Endometrial microvascular endothelial cells (primary cell): Measurements from ENCODE around the gene FOXD2. TPM values are rescaled to one million over a fixed set of nuclear protein-coding genes. Genes with fewer than 3 reads are reported as not detected.

Experiments used
- in situ Hi-C: cut with HindIII; loops from 2 replicates; pipeline ENCODE4 v1.10.0; 2017; ENCODE audit warnings: low sequenced_read_pairs, low pct_unique_long_range_greater_than_20kb; ENCODE audit errors: inconsistent ontology term
- total RNA-seq: library from RNA; depleted of rRNA; stranded (reverse); fragments of >200 nt; gene quantifications from one replicate; pipeline ENCODE4 v1.2.3, GENCODE V29; 2015; ENCODE audit errors: inconsistent ontology term

FOXD2 gene
- total RNA-seq, 1 donor from 2014 or later = 0.28 TPM

GRCh38 chr1:47436979-47437446 is 831 bp upstream of the FOXD2 start:
- in situ Hi-C loops = no loop called here

- in situ Hi-C loops = no loop called here
Measured at GRCh38 chr1:47438165-47439016, 547 bp downstream of the FOXD2 start.

DNA sequence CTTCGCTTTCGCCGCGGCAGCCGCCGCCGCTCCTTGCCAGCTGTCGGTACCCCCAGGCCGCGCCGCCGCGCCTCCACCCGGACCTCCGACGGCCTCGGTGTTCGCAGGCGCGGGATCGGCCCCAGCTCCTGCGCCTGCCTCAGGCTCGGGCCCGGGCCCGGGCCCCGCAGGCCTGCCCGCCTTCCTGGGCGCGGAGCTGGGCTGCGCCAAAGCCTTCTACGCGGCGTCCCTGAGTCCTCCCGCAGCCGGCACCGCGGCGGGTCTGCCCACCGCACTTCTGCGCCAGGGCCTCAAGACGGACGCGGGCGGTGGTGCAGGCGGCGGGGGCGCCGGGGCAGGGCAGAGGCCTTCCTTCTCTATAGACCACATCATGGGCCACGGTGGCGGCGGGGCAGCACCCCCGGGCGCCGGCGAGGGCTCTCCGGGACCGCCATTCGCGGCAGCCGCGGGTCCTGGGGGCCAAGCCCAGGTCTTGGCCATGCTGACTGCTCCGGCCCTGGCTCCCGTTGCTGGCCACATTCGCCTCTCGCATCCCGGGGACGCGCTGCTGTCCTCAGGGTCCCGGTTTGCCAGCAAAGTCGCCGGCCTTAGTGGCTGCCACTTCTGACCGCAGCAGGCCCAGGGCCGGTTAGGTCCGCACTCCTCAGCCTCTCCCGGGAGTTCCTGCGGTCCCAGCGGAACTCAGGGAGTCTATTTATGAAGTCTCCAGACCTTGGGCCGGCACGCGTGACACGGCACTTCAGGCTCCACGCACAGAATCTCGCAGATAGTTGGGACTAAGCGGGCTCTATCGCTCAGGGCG is 1.4 kb downstream of the FOXD2 start:
- in situ Hi-C loops = no loop called here

- in situ Hi-C loops = no loop called here
Measured at GRCh38 chr1:47439819-47440598, 2.2 kb downstream of the FOXD2 start.

DNA sequence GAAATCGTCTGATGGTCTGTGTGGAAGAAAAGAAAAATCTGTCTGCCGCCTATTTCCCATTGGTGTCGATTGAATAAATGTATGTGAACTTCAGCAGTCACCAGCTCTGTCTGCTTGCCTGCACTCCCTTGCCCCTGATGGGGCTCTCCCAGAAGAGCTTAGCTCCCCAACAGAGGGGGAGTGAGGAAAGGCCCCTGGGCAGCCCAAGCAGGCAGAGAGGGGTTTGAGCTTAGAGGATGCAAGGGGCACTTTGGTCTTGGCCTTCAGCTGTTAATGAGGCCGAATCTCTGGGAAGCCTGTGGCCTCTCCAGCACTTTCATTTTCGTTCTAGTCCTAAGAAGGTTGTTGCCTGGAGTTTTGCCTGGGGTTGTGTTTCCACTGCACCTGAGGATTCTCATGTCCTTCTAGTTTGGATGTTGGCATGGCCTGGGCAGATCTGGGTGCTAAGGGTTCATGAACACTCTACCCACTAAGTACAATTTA is 2.8 kb downstream of the FOXD2 start:
- in situ Hi-C loops = no loop called here

GRCh38 chr1:47441450-47442106 is 3.7 kb downstream of the FOXD2 start:
- in situ Hi-C loops = no loop called here

DNA sequence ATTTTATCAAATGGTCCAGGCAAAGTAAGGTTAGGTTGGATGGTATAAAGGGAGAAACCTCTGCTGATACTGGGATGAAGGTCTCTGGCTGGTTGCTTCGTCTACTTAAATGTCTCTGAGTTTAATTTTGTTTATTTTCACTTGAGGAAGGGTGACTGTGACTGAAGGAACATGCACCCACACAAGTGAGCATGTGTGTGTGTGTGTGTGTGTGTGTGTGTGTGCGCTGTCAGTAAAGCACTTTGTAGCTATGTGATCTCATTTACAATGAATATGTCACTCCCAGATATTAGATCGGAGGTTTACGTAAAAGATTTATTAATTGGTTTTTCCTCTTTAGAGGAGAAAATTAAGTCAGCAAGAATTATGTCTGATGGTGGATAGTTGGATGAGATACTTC is 4.4 kb downstream of the FOXD2 start:
- in situ Hi-C loops = no loop called here

DNA sequence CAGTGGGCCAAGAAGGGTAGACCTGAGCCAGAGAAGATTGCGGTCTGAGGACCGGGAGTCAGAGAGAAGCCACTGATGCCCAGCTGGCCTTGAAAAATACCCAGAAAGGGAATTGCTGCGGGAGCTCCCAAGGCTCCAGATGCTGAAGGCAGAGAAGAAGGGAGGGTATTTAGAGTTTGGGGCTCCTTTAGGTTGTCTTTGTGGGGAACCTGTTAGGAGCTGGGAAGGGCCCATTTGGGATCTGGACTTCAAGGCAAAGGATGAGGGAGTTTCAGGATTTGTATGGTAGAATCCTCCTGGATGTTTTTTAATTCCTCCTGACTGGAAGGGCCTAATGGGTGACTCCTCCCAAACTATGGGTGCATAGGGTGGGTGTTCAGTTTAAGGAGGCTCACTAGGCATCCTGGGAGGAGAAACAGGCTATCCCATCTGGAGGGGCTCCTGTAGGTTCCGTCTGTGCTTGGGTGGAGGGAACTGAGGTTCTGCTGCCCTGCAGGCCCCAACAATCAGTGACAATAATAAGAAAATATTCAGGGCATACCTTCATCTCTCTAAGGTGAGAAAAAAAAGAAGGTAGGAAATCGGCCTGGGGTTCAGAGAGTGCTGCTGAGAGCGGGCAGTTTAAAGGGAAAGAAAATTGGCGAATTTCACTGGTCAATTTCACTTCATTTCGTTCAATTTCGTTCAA is 5.1 kb downstream of the FOXD2 start:
- in situ Hi-C loops = no loop called here

- in situ Hi-C loops = no loop called here
Measured at GRCh38 chr1:47443530-47444296, 5.9 kb downstream of the FOXD2 start.

- in situ Hi-C loops = no loop called here
Measured at GRCh38 chr1:47444297-47444561, 6.4 kb downstream of the FOXD2 start.

DNA sequence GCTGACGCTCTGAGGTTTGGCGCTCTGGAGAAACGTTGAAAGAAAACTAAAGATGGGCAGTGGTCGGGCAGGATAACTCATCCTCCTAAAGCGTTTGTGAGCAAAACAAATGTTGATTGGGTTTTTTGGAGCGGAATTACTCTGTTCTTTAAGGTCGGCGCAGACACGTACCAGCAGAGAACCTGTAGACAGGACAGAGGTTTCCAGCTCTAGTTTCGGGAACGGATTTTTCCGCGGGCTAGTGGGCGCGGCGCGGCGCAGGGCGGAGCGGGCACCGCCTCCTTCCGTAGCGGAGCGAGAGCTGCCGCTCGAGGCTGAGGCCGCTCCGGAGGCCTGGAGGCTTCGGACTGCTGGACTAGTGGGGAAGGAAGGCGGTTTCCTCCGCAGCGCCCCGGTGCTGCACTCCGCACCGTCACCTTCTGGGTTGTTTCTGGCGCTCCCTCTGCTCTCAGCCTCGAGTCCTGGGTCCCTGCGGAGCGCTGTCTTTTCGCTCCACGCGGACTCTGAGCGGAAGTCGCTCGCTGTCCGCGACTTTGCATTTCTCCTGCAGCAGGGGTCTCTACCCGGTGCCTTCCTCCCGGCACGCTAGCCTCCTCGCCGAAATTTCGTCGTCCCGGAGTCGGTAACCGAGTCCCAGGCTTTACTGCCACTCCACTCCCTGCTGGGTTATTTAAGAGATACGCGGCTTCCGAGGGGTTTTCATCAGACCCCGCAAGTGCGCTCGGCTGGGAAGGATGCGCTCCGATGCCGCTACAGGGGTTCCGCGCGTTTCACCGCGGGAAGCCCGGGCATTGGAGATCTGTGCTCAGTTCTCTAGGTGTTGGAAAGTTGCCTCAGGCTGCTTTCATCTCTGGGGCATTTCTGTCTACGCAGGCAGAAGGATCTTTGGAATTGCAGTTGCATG is 7.0 kb downstream of the FOXD2 start:
- in situ Hi-C loops = no loop called here

- in situ Hi-C loops = no loop called here
Measured at GRCh38 chr1:47445823-47446550, 8.1 kb downstream of the FOXD2 start.

DNA sequence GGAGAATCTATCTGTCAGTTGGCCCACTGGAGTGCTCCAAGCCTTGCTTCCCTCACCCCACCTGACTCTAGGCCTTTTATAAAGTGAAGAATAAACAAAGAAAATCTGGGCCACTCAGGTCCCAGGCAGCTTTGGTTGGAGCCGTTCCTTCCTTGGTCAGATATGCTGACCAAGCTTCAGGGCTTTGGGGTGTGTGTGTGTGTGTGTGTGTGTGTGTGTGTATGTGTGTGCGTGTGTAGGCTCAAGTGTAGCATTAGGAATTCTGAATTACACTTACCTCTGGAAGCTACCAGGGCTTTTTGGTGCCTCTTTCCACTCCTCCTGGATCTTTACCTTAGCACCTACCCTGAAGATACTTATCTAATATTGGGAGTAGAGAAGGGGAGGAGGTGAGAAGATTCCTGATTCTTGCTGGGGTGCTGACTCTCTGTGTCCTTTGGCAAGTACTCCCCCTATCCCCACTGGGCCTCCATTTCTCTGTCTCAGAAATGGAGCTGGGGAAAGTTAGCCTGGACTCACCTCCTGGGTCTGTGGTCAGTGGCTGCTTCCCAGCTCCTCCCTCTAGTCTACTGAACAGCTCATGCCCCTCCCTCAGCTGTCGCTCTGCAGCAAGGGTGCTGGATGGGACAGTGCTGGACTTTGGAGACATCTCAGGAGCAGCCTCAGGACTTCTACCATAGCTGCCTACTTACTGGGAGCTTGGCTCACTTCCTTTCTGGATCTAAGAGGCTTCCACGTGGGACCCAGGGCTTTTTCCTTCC is 10.8 kb downstream of the FOXD2 start:
- in situ Hi-C loops = no loop called here

DNA sequence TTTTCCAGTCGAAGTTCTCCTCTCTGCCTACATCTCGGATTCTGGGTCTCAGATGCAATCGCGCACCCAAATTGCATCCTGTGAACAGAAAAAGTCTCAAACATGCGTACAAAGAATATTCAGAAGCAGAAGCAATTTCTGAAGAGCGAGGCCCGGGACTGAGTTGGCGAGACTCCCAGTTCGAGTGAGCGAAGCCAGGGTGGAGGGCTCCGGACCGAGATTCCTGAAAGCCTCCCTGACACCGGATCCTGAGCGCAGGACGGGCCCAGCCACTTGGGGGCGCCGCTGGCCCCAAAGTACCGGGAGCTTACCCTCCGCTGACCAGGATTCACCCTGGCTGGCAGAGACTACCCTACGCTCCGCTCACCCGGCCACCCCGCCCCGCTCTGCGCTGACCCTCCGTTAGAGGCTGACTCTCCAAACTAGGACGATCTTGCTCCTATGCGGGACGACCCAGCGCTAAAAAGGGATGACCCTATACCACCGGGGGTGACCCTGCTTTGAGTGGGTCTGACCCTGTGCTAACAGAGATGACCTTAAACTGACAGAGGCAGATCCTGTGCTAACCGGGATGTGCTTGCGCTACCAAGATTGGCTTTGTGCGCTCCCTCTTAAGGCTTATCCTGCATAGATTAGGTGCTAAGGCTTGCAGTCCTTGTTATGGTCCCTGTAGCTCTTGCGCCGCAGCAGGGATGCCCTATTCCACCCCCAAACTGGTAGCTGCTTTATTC is 12.1 kb downstream of the FOXD2 start:
- in situ Hi-C loops = no loop called here

GRCh38 chr1:47450606-47451005 is 12.8 kb downstream of the FOXD2 start:
- in situ Hi-C loops = no loop called here
